HEK293T (cell line): Measurements from ENCODE around the gene WNT9B.

Source experiments
- BHLHE40 ChIP-seq: fragments of 450-650 bp; IDR thresholded peaks from 2 replicates; pipeline ENCODE4 v1.6.1; 2016; ENCODE audit warnings: mild to moderate bottlenecking, moderate library complexity, borderline replicate concordance
- CTBP1 ChIP-seq: fragments of 450-650 bp; IDR thresholded peaks from 2 replicates; pipeline ENCODE4 v1.6.1; 2016; ENCODE audit warnings: borderline replicate concordance
- ELF4 ChIP-seq: fragments of 450-650 bp; IDR thresholded peaks from 2 replicates; pipeline ENCODE4 v1.6.1; 2017; ENCODE audit warnings: antibody characterized with exemption
- FOXA1 ChIP-seq: fragments of 450-650 bp; IDR thresholded peaks from 2 replicates; pipeline ENCODE4 v1.6.1; 2016; ENCODE audit warnings: mild to moderate bottlenecking
- LEF1 ChIP-seq: fragments of 450-650 bp; IDR thresholded peaks from 2 replicates; pipeline ENCODE4 v1.6.1; 2017; ENCODE audit warnings: mild to moderate bottlenecking, borderline replicate concordance
- PKNOX1 ChIP-seq: fragments of 450-650 bp; IDR thresholded peaks from 2 replicates; pipeline ENCODE4 v1.6.1; 2016
- SP1 ChIP-seq: fragments of 450-650 bp; IDR thresholded peaks from 2 replicates; pipeline ENCODE4 v1.6.1; 2017
- SUZ12 ChIP-seq: fragments of 450-650 bp; IDR thresholded peaks from 2 replicates; pipeline ENCODE4 v1.6.1; 2016; ENCODE audit warnings: mild to moderate bottlenecking
- TARDBP ChIP-seq: fragments of 450-650 bp; IDR thresholded peaks from 2 replicates; pipeline ENCODE4 v1.6.1; 2016
- ZNF384 ChIP-seq: fragments of 450-650 bp; IDR thresholded peaks from 2 replicates; pipeline ENCODE4 v1.6.1; 2016

DNA sequence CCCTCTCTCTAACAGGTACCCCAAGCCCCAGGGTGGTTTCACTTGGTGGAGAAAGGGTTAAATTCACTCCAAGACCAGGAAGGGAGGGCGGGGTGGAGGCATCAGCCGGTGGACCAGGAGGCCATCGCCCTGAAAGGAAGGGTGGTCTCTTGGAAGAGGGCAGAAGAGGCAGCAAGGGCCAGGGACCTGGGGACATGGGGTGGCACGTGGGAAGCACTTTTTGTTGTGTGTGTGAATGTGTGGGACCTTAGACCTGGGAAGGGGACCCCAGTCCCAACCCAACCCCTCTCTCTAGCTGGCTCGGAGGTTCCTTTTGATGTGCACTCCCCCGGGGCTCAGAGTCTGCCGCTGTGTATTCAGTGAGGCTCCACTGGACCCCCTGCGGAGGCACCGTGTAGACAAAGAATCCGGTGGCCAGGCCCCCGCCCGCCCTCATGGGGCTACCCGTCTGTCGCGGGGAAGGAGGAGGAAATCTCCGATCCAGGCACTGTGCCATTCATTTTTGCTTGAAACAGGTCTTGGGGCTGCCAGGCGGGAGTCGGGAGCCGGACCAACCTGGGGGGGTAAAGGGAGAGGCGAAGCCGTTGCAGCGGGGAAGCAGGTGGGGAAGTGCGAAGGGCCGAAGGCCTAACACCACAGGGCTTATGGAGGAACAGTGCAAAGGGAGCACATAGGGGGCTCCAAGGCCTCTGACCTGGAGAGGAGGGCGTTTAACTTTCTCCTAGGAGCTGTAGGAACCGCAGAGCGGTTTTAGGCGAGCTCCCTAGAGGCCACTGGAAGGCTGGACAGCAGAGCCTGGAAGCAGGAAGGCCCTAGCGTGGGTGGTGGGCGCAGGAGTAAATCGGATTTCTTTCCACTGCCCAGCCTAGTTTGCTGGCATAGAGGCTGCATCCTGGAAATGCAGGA is 29.6 kb upstream of the WNT9B start:
- TF ChIP-seq CTBP1 (no peak), SP1 (no peak), FOXA1 (no peak), SUZ12 (no peak), PKNOX1 (no peak), BHLHE40 (no peak), ZNF384 (no peak), LEF1 (no peak), ELF4 (no peak), TARDBP (no peak)
